Vagina (tissue), 2 donors: ENCODE data around the gene F3.

ENCODE experiments used
- CTCF ChIP-seq, 3 experiments: fragments of 450-650 bp in 2 of 3; fragments of 200-600 bp in 1 of 3; sonication (generic) in 1 of 3; IDR thresholded peaks; one replicate each; pipeline ENCODE4 v1.5.1; 2017 to 2019; ENCODE audit warnings: antibody characterized with exemption in 3 of 3, mild to moderate bottlenecking in 2 of 3, moderate library complexity in 2 of 3
- POLR2AphosphoS5 ChIP-seq, 2 donors: sonication (generic); formaldehyde crosslinking; IDR thresholded peaks; one replicate each; pipeline ENCODE4 v1.9.0; 2017; ENCODE audit warnings: antibody characterized with exemption in 2 of 2, mild to moderate bottlenecking in 2 of 2, low read depth in 1 of 2; ENCODE audit not compliant: insufficient read depth in 1 of 2

- TF ChIP-seq POLR2AphosphoS5 (IDR thresholded peaks at IDR 0.05; ENCODE audit: insufficient read depth in 1 of 2, low read depth in 1 of 2) (no peak), CTCF (IDR thresholded peaks at IDR 0.05) (no peak)
Observed at GRCh38 chr1:94540440-94541245, 916 bp downstream of the F3 start.
